DMS79 treated with DMSO at 0.1 percent for 48 hours (cell line): ENCODE results near the gene MCF2.

Experiments used
- DNase-seq: peaks from one replicate; lab custom pipeline; 2025; lab: John Stamatoyannopoulos, UW

The MCF2 gene

GRCh38 chrX:139600105-139600504 lies 107.9 kb downstream of the MCF2 start:
- DNase-seq = no peak

GRCh38 chrX:139596068-139596467 lies 111.9 kb downstream of the MCF2 start:
- no peak for DNase-seq

GRCh38 chrX:139585613-139586012 lies 122.4 kb downstream of the MCF2 start:
- DNase-seq = no peak

- DNase-seq = no peak
Observed at GRCh38 chrX:139581068-139581467, 126.9 kb downstream of the MCF2 start.

GRCh38 chrX:139566981-139567380 lies 141.0 kb downstream of the MCF2 start:
- no peak for DNase-seq

- DNase-seq = no peak
Observed at GRCh38 chrX:139563251-139563650, 144.7 kb downstream of the MCF2 start.

- DNase-seq = no peak
Observed at GRCh38 chrX:139560221-139560620, 147.7 kb downstream of the MCF2 start.

- DNase-seq = no peak
Observed at GRCh38 chrX:139559383-139560042, 148.5 kb downstream of the MCF2 start.

GRCh38 chrX:139554991-139555675 lies 152.8 kb downstream of the MCF2 start:
- DNase-seq = no peak

GRCh38 chrX:139554376-139554775 lies 153.6 kb downstream of the MCF2 start:
- no peak for DNase-seq

- DNase-seq = no peak
Observed at GRCh38 chrX:139544591-139544990, 163.4 kb downstream of the MCF2 start.

GRCh38 chrX:139543920-139544319 lies 164.0 kb downstream of the MCF2 start:
- DNase-seq = no peak

- no peak for DNase-seq
Observed at GRCh38 chrX:139542652-139543051, 165.3 kb downstream of the MCF2 start.

- DNase-seq = no peak
Observed at GRCh38 chrX:139538907-139539790, 168.8 kb downstream of the MCF2 start.

GRCh38 chrX:139533444-139533843 lies 174.5 kb downstream of the MCF2 start:
- DNase-seq = no peak

- no peak for DNase-seq
Observed at GRCh38 chrX:139532834-139533233, 175.1 kb downstream of the MCF2 start.
